H9 (cell line): ENCODE data around the gene SLC16A13. TPM values are rescaled to one million over a fixed set of nuclear protein-coding genes. Genes with fewer than 3 reads are reported as not detected.

Experiments
- DNase-seq: peaks from one replicate; pipeline ENCODE4 v3.0.0-alpha.2; 2017
- H2AFZ ChIP-seq: one replicate; pipeline ENCODE4 v1.6.1; 2013; ENCODE audit warnings: mild to moderate bottlenecking, low read length, control low read depth, moderate library complexity
- H2AK5ac ChIP-seq: 2 replicates; pipeline ENCODE4 v1.6.1; 2013; ENCODE audit warnings: low read length, control low read depth, mixed read lengths; ENCODE audit not compliant: insufficient read length
- H2BK120ac ChIP-seq: one replicate; pipeline ENCODE4 v1.6.1; 2013; ENCODE audit warnings: low read depth, mild to moderate bottlenecking, low read length, control low read depth, inconsistent platforms; ENCODE audit not compliant: poor library complexity, severe bottlenecking
- H2BK12ac ChIP-seq: 2 replicates; pipeline ENCODE4 v1.6.1; 2013; ENCODE audit warnings: low read length, control low read depth, mixed read lengths, low read depth; ENCODE audit not compliant: insufficient read length
- H2BK15ac ChIP-seq: 2 replicates; pipeline ENCODE4 v1.6.1; 2013; ENCODE audit warnings: low read depth, low read length, control low read depth
- H2BK20ac ChIP-seq: one replicate; pipeline ENCODE4 v1.6.1; 2013; ENCODE audit warnings: low read depth, mild to moderate bottlenecking, low read length, control low read depth, inconsistent platforms; ENCODE audit not compliant: poor library complexity, severe bottlenecking
- H2BK5ac ChIP-seq: 2 replicates; pipeline ENCODE4 v1.6.1; 2013; ENCODE audit warnings: low read length, control low read depth, mixed read lengths; ENCODE audit not compliant: insufficient read length
- H3K14ac ChIP-seq: 2 replicates; pipeline ENCODE4 v1.6.1; 2013; ENCODE audit warnings: low read length, control low read depth; ENCODE audit not compliant: insufficient read depth
- H3K18ac ChIP-seq: 2 replicates; pipeline ENCODE4 v1.6.1; 2013; ENCODE audit warnings: low read depth, mild to moderate bottlenecking, mixed read lengths, low read length, control low read depth; ENCODE audit not compliant: insufficient read length
- H3K23ac ChIP-seq: 2 replicates; pipeline ENCODE4 v1.6.1; 2013; ENCODE audit warnings: low read length, control low read depth, mixed read lengths, low read depth; ENCODE audit not compliant: insufficient read length
- H3K23me2 ChIP-seq: 2 replicates; pipeline ENCODE4 v1.6.1; 2013; ENCODE audit warnings: low read depth, mild to moderate bottlenecking, mixed read lengths, low read length, control low read depth; ENCODE audit not compliant: insufficient read length, poor library complexity, severe bottlenecking
- H3K27ac ChIP-seq: 2 replicates; pipeline ENCODE4 v1.5.1; 2013; ENCODE audit warnings: low read length, control low read depth, mixed read lengths, low read depth; ENCODE audit not compliant: insufficient read length
- H3K27me3 ChIP-seq: 2 replicates; pipeline ENCODE4 v1.6.1; 2013; ENCODE audit warnings: low read length, control low read depth, inconsistent platforms; ENCODE audit not compliant: insufficient read depth
- H3K4ac ChIP-seq: 2 replicates; pipeline ENCODE4 v1.6.1; 2013; ENCODE audit warnings: low read depth, mild to moderate bottlenecking, control low read depth, inconsistent platforms, low read length, moderate library complexity
- H3K4me1 ChIP-seq: 2 replicates; pipeline ENCODE4 v1.6.1; 2013; ENCODE audit warnings: low read length, control low read depth, inconsistent platforms; ENCODE audit not compliant: insufficient read depth
- H3K4me2 ChIP-seq: 2 replicates; pipeline ENCODE4 v1.6.1; 2013; ENCODE audit warnings: low read length, control low read depth, mixed read lengths; ENCODE audit not compliant: insufficient read length, insufficient read depth
- H3K56ac ChIP-seq: 2 replicates; pipeline ENCODE4 v1.6.1; 2013; ENCODE audit warnings: low read depth, mild to moderate bottlenecking, mixed read lengths, low read length, control low read depth; ENCODE audit not compliant: insufficient read length
- H3K79me1 ChIP-seq: 2 replicates; pipeline ENCODE4 v1.6.1; 2013; ENCODE audit warnings: low read depth, mild to moderate bottlenecking, moderate library complexity, low read length, control low read depth, inconsistent platforms; ENCODE audit not compliant: insufficient read depth, poor library complexity, severe bottlenecking
- H3K79me2 ChIP-seq: 2 replicates; pipeline ENCODE4 v1.6.1; 2013; ENCODE audit warnings: low read length, control low read depth, inconsistent platforms; ENCODE audit not compliant: insufficient read depth
- H3K9ac ChIP-seq: 2 replicates; pipeline ENCODE4 v1.6.1; 2013; ENCODE audit warnings: low read length, control low read depth, mixed read lengths; ENCODE audit not compliant: insufficient read length; ENCODE audit errors: extremely low read depth
- H3K9me3 ChIP-seq: one replicate; pipeline ENCODE4 v1.6.1; 2013; ENCODE audit warnings: low read depth, low read length, inconsistent platforms; ENCODE audit not compliant: control insufficient read depth
- H3T11ph ChIP-seq: one replicate; pipeline ENCODE4 v1.6.1; 2013; ENCODE audit warnings: mild to moderate bottlenecking, low read length, control low read depth, inconsistent platforms
- H4K20me1 ChIP-seq: one replicate; pipeline ENCODE4 v1.6.1; 2013; ENCODE audit not compliant: control insufficient read depth, insufficient read length, insufficient read depth
- H4K5ac ChIP-seq: 2 replicates; pipeline ENCODE4 v1.6.1; 2013; ENCODE audit warnings: low read depth, mild to moderate bottlenecking, mixed read lengths, low read length, control low read depth; ENCODE audit not compliant: insufficient read length
- H4K8ac ChIP-seq: replicated peaks from 2 replicates; pipeline ENCODE4 v1.6.1; 2013; ENCODE audit warnings: low read length, control low read depth, mixed read lengths, low read depth; ENCODE audit not compliant: insufficient read length
- H4K91ac ChIP-seq: 2 replicates; pipeline ENCODE4 v1.6.1; 2013; ENCODE audit warnings: low read depth, mild to moderate bottlenecking, moderate library complexity, mixed read lengths, low read length, control low read depth; ENCODE audit not compliant: insufficient read length
- H3K27ac Mint-ChIP-seq, 3 experiments: 2 replicates in 2 of 3; 3 replicates in 1 of 3; pipeline ENCODE4 v1.8.0; 2020 to 2021; ENCODE audit warnings: mixed read lengths in 3 of 3, mild to moderate bottlenecking in 1 of 3, moderate library complexity in 1 of 3
- H3K27me3 Mint-ChIP-seq: 2 replicates; pipeline ENCODE4 v1.8.0; 2021; ENCODE audit warnings: low read depth, mild to moderate bottlenecking, moderate library complexity, mixed read lengths
- H3K36me3 Mint-ChIP-seq, 3 experiments: 2 replicates in 2 of 3; 3 replicates in 1 of 3; pipeline ENCODE4 v1.8.0; 2020 to 2021; ENCODE audit warnings: low read depth in 3 of 3, mixed read lengths in 3 of 3; ENCODE audit not compliant: insufficient read depth in 1 of 3
- H3K4me1 Mint-ChIP-seq, 2 experiments: 2 replicates each; pipeline ENCODE4 v1.8.0; 2020; ENCODE audit warnings: mixed read lengths in 2 of 2
- H3K4me3 Mint-ChIP-seq, 2 experiments: 2 replicates in 1 of 2; 3 replicates in 1 of 2; pipeline ENCODE4 v1.8.0; 2020 to 2021; ENCODE audit warnings: mild to moderate bottlenecking in 2 of 2, mixed read lengths in 2 of 2, moderate library complexity in 1 of 2
- H3K9me3 Mint-ChIP-seq, 2 experiments: 2 replicates in 1 of 2; 3 replicates in 1 of 2; pipeline ENCODE4 v1.8.0; 2020; ENCODE audit warnings: mild to moderate bottlenecking in 2 of 2, mixed read lengths in 2 of 2, moderate library complexity in 1 of 2
- CTCF ChIP-seq: fragments of 200-600 bp; sonication (generic); conservative IDR thresholded peaks from 3 replicates; pipeline ENCODE4 v1.8.0; 2021; ENCODE audit warnings: antibody characterized with exemption, mild to moderate bottlenecking
- WGBS: extraction: QIAGEN DNeasy Blood & Tissue Kit; methylation state at CpG from one replicate; pipeline ENCODE4 v1.1.7; 2013; ENCODE audit warnings: missing lambda C conversion rate, low lambda C conversion rate, mixed read lengths; ENCODE audit not compliant: insufficient read length; ENCODE audit errors: extremely low coverage; 5-methylcytosine and 5-hydroxymethylcytosine counted together
- total RNA-seq: library from RNA; stranded (reverse); gene quantifications from 2 replicates; pipeline ENCODE4 v1.2.1, GENCODE V29; 2021

Gene SLC16A13
- total RNA-seq, 1 experiment from 2014 or later: 6.1 TPM

- no peak overlapping the region; a peak in 1 of 5 replicates for H3K4me3 Mint-ChIP-seq
- no peak overlapping the region for H3K27ac ChIP-seq
- WGBS: no CpG with 5 or more reads among the region's 6 CpGs
These were observed 27.8 kb downstream of the SLC16A13 start for GRCh38 chr17:7063518-7064094.

More at GRCh38 chr17:7063518-7064094, 27.8 kb downstream of the SLC16A13 start:
- Histone ChIP-seq H2BK5ac (no peak overlapping the region), H4K91ac (no peak overlapping the region), H3K4me1 (no peaks in the 10 kb centered on the region), H2BK20ac (no peak overlapping the region), H3K79me1 (no peaks in the 10 kb centered on the region), H2AFZ (no peak overlapping the region), H3K23me2 (no peaks in the 10 kb centered on the region), H4K5ac (no peak overlapping the region), H3T11ph (no peak overlapping the region), H3K56ac (no peak overlapping the region), H2AK5ac (no peak overlapping the region), H3K27me3 (no peaks in the 10 kb centered on the region), H3K79me2 (no peaks in the 10 kb centered on the region), H3K14ac (no peak overlapping the region; the same call in 1 of the 2 replicates), H3K9me3 (no peaks in the 10 kb centered on the region), H2BK120ac (no peak overlapping the region), H3K4ac (no peak overlapping the region), H3K9ac (no peak overlapping the region), H4K8ac (no peak overlapping the region), H3K4me2 (no peak overlapping the region), H2BK15ac (no peak overlapping the region), H3K23ac (no peak overlapping the region), H3K18ac (no peak overlapping the region), H2BK12ac (no peak overlapping the region), H4K20me1 (no peaks in the 10 kb centered on the region)
- Mint-ChIP-seq H3K27ac (peak overlapping the region in 1 of 3 experiments; percentile 34; a peak in 1 of 7 replicates), H3K4me1 (peaks cover 3 to 4% of the 10 kb centered on the region in 2 experiments; a peak in 3 of 4 replicates), H3K9me3 (peaks cover 19% of the 10 kb centered on the region in 2 experiments), H3K36me3 (peaks cover 4 to 6% (median 5%) of the 10 kb centered on the region in 3 experiments; a peak in 5 of 7 replicates), H3K27me3 (peaks cover 39% of the 10 kb centered on the region)
- TF ChIP-seq CTCF: no peak
- no peak for DNase-seq
